ENCODE measurements around the gene SEMA7A.
"Not testable (repeated sequence)": the region's sequence is repeated elsewhere in the genome, so short reads cannot be mapped to it uniquely, and the experiment has no call there.

Gene SEMA7A

GRCh38 chr15:74433592-74434262 is at the start of gene SEMA7A:
SEMA7A (minus strand) TSS chr15:74433958; CDS start chr15:74433918, 40 bp downstream.
- DNase-seq = peak; percentile 89

- no peak for DNase-seq
Observed at GRCh38 chr15:74482661-74483060, 48.9 kb upstream of the SEMA7A start.

- DNase-seq = not testable (repeated sequence)
Observed at GRCh38 chr15:74480364-74480763, 46.6 kb upstream of the SEMA7A start.

- not testable (repeated sequence) for DNase-seq
Observed at GRCh38 chr15:74471621-74472020, 37.9 kb upstream of the SEMA7A start.

- DNase-seq = no peak
Observed at GRCh38 chr15:74470631-74471395, 37.1 kb upstream of the SEMA7A start.

GRCh38 chr15:74468341-74469032 is 34.7 kb upstream of the SEMA7A start:
- no peak for DNase-seq

GRCh38 chr15:74466570-74466969 is 32.8 kb upstream of the SEMA7A start:
- no peak for DNase-seq

- DNase-seq = no peak
Observed at GRCh38 chr15:74464897-74465296, 31.1 kb upstream of the SEMA7A start.

GRCh38 chr15:74464216-74464615 is 30.5 kb upstream of the SEMA7A start:
- DNase-seq = no peak

GRCh38 chr15:74463634-74464033 is 29.9 kb upstream of the SEMA7A start:
- no peak for DNase-seq

GRCh38 chr15:74461847-74462511 is 28.2 kb upstream of the SEMA7A start:
- DNase-seq = no peak

GRCh38 chr15:74460871-74461846 is 27.4 kb upstream of the SEMA7A start, which contains the start of gene UBL7:
UBL7 (minus strand) TSS chr15:74461160; CDS start chr15:74458867, 2,293 bp downstream.
- peak; percentile 99 for DNase-seq

GRCh38 chr15:74460298-74460697 is 26.5 kb upstream of the SEMA7A start:
- DNase-seq = no peak

GRCh38 chr15:74459798-74460197 is 26.0 kb upstream of the SEMA7A start:
- DNase-seq = not testable (repeated sequence)

- no peak for DNase-seq
Observed at GRCh38 chr15:74458473-74458872, 24.7 kb upstream of the SEMA7A start.

- DNase-seq = not testable (repeated sequence)
Observed at GRCh38 chr15:74457036-74457435, 23.3 kb upstream of the SEMA7A start.

- DNase-seq = no peak
Observed at GRCh38 chr15:74454764-74455500, 21.2 kb upstream of the SEMA7A start.

GRCh38 chr15:74453925-74454763 is 20.4 kb upstream of the SEMA7A start:
- DNase-seq = no peak

GRCh38 chr15:74451861-74452835 is 18.4 kb upstream of the SEMA7A start:
- no peak for DNase-seq

All from activated CD4-positive, alpha-beta T cell treated with anti-CD3 and anti-CD28 coated beads, Interleukin-2, amount 50 U/mL, for 16 hours (primary cell).